Epithelial cell of esophagus (primary cell): ENCODE measurements around the gene COL15A1.
A peak's percentile ranks its signal among the peaks of the same experiment; 100 is the strongest.

Experiments
- DNase-seq: peaks from one replicate; pipeline ENCODE4 v3.0.0; 2010; ENCODE audit warnings: low read depth
- H3K4me3 ChIP-seq: 2 replicates; pipeline ENCODE4 v1.5.1; 2011; ENCODE audit warnings: mild to moderate bottlenecking, low read length, control low read depth
- TF ChIP-seq, protein P1 (sequence below): IDR thresholded peaks from 2 replicates; pipeline ENCODE4 v1.5.1; 2011; ENCODE audit warnings: low read depth, mild to moderate bottlenecking, low read length, control low read depth, inconsistent platforms; ENCODE audit not compliant: insufficient read depth; ENCODE audit errors: missing control alignments

COL15A1 gene

DNA sequence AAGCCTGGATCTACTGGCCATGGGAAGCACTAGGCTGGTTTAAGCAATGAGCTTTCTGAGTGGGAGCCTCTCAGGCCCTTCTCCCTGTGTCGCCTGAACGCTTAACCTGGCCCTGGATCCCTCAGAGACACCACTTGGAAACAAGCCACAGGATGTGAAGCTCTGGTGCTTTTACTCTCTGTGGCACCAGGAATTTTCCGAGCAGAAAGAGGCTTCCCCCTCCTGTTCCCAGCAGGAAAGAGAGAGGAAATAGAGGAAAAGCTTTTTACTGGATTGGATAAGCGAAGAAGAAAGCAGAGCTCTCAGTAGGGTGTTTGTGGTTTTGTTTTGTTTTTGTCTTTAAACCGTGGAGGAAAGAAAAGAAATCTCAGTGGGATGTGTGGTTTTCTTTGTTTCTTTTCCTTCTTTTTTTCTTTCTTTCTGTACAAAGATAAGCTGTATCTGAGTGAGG, 34.5 kb downstream of the COL15A1 start:
- H3K4me3 ChIP-seq: no peak overlapping the region
- DNase-seq: no peak
- TF ChIP-seq, protein P1, sequence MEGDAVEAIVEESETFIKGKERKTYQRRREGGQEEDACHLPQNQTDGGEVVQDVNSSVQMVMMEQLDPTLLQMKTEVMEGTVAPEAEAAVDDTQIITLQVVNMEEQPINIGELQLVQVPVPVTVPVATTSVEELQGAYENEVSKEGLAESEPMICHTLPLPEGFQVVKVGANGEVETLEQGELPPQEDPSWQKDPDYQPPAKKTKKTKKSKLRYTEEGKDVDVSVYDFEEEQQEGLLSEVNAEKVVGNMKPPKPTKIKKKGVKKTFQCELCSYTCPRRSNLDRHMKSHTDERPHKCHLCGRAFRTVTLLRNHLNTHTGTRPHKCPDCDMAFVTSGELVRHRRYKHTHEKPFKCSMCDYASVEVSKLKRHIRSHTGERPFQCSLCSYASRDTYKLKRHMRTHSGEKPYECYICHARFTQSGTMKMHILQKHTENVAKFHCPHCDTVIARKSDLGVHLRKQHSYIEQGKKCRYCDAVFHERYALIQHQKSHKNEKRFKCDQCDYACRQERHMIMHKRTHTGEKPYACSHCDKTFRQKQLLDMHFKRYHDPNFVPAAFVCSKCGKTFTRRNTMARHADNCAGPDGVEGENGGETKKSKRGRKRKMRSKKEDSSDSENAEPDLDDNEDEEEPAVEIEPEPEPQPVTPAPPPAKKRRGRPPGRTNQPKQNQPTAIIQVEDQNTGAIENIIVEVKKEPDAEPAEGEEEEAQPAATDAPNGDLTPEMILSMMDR: no peak

- H3K4me3 ChIP-seq: no peak overlapping the region
- TF ChIP-seq, protein P1: no peak
- DNase-seq: no peak
These were observed 36.6 kb downstream of the COL15A1 start for GRCh38 chr9:98980291-98980690.

DNA sequence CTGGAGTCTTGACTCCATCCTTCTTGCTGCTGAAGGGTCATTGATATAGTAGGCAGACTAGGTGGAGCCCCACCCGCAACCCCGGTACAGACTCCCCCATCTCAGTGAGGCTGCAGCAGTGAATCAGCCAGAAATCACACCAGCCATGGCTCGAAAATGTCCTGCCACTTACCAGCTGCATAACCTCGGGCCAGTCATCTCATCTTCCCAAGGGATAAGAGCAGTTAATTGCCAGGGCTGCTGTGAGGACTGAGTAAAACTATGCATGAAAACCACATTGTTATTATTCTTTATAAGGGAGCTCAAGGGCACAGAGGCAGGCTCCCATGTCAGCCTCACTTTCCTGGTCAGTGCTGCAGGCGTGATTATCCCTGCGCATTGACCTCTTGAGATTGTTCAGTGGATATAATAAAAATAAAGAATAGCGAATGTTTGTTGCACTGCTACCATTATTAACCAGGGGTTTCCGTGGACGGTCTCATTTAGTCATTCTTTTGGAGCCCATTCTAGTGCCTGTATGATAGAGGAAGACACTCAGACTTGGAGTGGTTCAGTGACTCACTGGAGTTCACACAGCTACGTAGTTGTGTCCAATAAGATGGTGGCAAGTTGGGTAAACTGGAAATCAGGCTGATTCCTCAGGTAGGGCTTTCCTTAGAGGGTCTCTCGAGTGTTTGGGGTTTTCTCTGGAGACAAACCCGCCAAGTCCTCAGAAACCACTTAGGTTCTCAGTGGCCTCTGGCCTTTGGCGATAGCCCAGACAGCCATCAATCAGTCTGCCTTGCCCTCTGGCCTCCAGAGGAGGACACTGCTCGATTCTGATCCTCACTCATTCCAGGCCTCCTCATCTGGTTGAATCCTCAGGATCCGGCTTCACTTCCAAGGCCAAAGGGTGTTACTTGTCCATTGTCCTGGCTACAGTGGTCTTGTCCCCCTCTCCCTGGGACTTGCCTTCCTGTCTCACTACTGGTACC, 39.9 kb downstream of the COL15A1 start:
- TF ChIP-seq, protein P1: no peak
- no peak overlapping the region for H3K4me3 ChIP-seq
- DNase-seq: no peak

GRCh38 chr9:98985596-98985995, 41.9 kb downstream of the COL15A1 start:
- DNase-seq: no peak
- H3K4me3 ChIP-seq: no peak overlapping the region
- TF ChIP-seq, protein P1: no peak

DNA sequence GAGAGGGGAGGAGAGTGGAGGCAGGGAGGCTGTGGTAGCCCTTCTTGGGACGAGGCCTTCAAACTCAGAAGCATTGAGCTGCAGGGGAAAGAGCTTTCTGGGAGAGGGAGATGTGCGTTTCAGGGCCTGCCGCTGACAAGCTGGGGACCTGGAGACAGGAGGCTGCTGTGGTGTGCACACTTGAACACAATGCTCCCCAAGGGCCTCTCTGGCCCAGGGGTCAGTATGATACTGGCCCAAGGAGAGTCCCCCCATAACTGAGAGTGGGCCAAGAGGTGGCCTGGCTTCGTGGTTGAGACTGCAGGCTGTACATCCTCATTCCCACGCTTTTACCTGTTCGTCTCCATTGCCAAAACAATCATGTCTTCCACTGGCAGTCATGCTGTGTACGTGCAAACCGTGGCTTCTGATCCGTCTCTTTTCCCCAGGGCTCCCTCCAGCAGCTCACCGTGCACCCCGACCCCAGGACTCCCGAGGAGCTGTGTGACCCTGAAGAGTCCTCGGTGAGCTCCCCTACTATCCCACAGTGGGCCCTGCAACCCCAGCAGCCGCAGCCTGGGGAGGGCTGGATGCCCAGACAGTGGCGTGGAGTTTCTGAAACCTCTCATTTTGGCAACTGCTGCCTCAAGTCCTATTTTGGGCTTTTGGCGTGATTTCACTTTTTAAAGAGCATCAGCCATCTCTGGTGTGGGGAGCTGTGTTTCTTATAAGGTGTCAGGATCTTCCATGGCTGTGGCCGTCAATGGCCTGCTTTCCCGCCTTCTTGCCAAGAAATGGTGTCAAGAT, 43.4 kb downstream of the COL15A1 start:
- no peak overlapping the region for H3K4me3 ChIP-seq
- TF ChIP-seq, protein P1: no peak

DNA sequence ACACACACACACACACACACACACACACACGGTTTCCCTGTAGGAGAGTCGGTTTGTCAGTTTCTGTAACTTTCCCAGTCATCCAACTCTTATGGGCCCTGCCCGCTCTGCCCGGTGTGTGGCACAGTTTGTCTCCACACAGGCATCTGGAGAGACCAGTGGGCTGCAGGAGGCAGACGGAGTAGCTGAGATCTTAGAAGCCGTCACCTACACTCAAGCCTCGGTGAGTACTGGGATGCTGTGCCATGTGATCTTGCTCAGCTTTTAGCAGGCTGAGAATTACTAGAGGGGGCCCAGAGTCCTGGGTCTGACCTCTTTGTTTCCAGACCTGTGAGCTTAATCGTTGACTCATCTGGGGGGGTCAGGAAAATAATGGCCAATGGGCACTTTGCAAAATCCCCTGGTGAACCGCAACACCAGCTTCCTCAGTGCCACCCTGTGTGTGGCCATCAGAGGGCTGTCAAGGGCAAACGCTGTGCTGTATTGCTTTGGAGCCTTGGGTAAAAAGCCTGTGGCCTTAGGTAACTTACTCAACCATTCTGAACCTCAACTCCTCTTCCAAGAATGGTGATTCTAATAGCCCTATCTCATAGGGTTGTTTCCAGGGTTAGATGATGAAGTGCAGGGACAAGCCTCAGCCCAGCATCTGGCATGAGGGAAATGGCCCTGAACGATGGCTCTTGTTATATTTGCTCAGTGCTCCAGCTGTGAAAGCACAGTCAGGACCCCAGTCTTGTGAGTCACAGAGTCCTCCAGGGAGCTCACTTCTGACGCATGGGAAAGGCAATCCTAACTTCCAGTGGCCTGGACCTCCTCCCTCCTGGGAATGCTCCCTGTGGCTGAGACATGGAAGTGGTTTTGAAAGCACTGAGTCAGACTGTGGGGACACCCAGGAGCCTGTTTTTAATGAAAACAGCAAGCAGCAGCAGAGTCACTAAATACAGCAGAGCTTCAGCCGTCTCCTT, 45.6 kb downstream of the COL15A1 start:
- no peak overlapping the region for H3K4me3 ChIP-seq
- peak; percentile 90 for DNase-seq
- TF ChIP-seq, protein P1: no peak

More for the DNA sequence above, 43.4 kb downstream of the COL15A1 start:
- DNase-seq: no peak
